RWPE1 (cell line): Measurements from ENCODE around the gene SMYD3.

Experiments
- CTCF ChIA-PET: fragments of 350-600 bp; sonication (Branson Sonifier 250); formaldehyde crosslinking; extraction: SDS; loops from one replicate; lab custom pipeline; 2021; lab: Yijun Ruan, JAX
- POLR2A ChIA-PET: fragments of 400-600 bp; formaldehyde crosslinking; extraction: SDS; loops from one replicate; lab custom pipeline; 2020; ENCODE audit warnings: antibody characterized with exemption; ENCODE audit not compliant: low non-redundant PET; lab: Yijun Ruan, JAX
- DNase-seq: peaks from one replicate; pipeline ENCODE4 v3.0.0; 2012; ENCODE audit warnings: low spot score
- H3K27ac ChIP-seq: fragments of 450-650 bp; 2 replicates; pipeline ENCODE4 v1.5.1; 2017
- TF ChIP-seq, protein P1 (sequence below): fragments of 450-650 bp; conservative IDR thresholded peaks from 2 replicates; pipeline ENCODE4 v1.5.1; 2017; ENCODE audit warnings: low read depth, mild to moderate bottlenecking

The SMYD3 gene

DNA sequence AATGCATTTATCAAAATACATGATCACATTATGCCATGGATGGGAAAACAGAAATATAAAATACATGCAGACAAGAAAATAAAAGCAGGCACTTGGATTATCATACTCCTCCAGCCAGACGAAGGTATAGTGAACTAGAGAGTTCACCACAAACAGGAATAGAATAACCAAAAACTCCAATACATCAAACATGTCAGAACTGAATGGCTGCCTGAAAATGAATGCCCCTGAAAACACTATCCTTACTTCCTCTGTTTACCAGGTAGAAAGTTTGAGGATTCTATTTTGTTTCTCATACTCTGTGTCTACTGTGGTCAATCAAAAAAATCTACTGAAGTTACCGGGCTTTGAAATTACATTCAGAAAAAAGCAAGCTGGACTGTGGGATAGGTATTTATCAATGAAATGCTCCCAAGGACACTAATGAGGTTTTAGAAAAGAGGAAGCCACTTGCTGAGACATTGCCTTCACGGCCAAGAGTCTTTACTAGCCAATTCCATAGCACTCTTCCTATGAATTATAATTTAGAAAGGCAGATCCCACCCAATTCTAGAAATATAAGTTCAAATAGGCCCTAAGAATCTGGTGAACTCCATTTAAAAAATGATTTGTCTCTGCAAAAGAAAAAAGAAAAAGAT, 197.7 kb downstream of the SMYD3 start:
- ChIA-PET POLR2A (no interaction called here), CTCF (interaction anchor here (0.5 to 0.6 kb wide), 2 partner anchors 1208 to 1227 kb away, joined by 4 read pairs; no protein-coding TSS in a partner anchor)
- no peak for DNase-seq
- TF ChIP-seq, protein P1, sequence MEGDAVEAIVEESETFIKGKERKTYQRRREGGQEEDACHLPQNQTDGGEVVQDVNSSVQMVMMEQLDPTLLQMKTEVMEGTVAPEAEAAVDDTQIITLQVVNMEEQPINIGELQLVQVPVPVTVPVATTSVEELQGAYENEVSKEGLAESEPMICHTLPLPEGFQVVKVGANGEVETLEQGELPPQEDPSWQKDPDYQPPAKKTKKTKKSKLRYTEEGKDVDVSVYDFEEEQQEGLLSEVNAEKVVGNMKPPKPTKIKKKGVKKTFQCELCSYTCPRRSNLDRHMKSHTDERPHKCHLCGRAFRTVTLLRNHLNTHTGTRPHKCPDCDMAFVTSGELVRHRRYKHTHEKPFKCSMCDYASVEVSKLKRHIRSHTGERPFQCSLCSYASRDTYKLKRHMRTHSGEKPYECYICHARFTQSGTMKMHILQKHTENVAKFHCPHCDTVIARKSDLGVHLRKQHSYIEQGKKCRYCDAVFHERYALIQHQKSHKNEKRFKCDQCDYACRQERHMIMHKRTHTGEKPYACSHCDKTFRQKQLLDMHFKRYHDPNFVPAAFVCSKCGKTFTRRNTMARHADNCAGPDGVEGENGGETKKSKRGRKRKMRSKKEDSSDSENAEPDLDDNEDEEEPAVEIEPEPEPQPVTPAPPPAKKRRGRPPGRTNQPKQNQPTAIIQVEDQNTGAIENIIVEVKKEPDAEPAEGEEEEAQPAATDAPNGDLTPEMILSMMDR, result no peak
- no peak overlapping the region for H3K27ac ChIP-seq

- H3K27ac ChIP-seq, result no peak overlapping the region
- ChIA-PET POLR2A (no interaction called here), CTCF (interaction anchor here (0.5 to 0.6 kb wide), 2 partner anchors 351 to 1207 kb away, joined by 3 to 4 read pairs; no protein-coding TSS in a partner anchor)
- TF ChIP-seq, protein P1, result no peak
- no peak for DNase-seq
These were observed 198.5 kb downstream of the SMYD3 start for GRCh38 chr1:246308533-246309075.

- H3K27ac ChIP-seq, result no peak overlapping the region
- CTCF ChIA-PET, result no interaction called here
- no peak for DNase-seq
- TF ChIP-seq, protein P1, result no peak
- POLR2A ChIA-PET, result no interaction called here
These were observed 200.6 kb downstream of the SMYD3 start for GRCh38 chr1:246306415-246307037.

DNA sequence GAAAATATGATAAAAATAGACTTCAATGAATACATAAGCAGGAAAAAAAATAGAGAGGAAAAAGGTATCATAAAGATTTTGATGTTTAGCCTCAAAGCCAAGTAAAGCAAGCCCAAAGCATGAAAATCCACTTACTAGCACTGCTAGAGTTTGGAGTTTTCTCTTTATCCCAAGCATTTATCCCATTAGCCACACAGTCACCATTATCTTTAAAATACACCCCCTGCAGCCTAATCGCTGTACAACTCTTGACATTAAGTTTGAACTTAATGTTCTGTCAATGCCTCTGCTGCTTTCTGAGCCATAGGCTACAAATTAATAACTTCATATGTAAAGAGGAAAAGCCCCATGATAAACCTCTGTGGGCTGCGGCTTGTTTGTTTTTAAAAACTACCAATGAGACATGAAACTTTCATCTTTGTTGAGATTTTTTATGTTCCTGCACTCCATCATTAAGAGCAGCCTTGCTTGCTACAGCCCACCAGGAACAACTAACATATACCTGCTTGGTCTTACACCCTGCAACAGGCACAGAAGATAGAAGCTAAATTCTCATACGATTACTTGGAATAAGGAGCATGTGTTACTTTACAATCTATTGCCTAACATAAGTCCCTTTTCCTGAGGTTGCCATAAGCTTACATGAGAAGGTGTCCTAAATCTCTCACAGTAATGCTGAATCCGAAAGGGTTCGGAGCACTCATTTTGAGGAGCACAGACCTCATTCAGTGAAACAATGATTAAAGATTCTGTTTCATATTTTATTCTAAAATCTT, 202.4 kb downstream of the SMYD3 start:
- ChIA-PET POLR2A (no interaction called here), CTCF (interaction anchor here (0.6 kb wide), 1 partner anchor 268 kb away, joined by 4 read pairs; no protein-coding TSS in a partner anchor)
- TF ChIP-seq, protein P1, result no peak
- DNase-seq, result no peak
- no peak overlapping the region for H3K27ac ChIP-seq

DNA sequence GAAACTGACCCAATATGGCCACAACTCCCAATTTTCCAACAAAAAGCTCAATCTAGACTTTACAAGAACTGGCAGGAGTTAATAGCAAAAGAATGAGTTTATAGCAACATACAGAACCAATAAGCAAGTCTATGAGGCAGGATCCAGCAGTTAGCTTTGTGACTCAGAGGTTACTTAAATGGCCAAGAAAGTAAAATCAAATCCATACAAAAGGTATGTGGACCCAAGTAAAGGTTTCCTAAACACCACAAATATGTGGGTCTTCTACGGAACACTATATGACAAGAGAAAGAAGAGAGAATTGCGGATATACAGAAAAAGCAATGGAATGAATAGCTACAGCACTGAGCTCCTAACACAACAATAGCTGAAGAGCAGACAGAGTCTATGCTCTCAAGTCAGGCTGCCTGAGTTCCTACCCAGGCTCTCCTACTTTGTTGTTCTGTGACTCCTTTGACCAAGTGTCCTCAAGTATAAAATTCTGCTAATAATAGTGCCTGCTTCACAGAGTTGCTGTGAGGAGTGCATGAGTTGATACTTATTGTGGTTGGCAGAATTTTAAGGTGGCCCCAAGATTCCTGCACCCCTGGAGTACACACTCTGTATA, 204.3 kb downstream of the SMYD3 start:
- TF ChIP-seq, protein P1, result no peak
- DNase-seq, result no peak

More for the DNA sequence above, 204.3 kb downstream of the SMYD3 start:
- ChIA-PET CTCF (interaction anchor here (0.6 kb wide), 2 partner anchors 187 to 402 kb away, joined by 3 read pairs; no protein-coding TSS in a partner anchor), POLR2A (no interaction called here)
- no peak overlapping the region for H3K27ac ChIP-seq
